Embryonic facial prominence (tissue), 1 donor: ENCODE data around the gene OIT3.
"Not testable (repeated sequence)": the region's sequence is repeated elsewhere in the genome, so short reads cannot be mapped to it uniquely, and the experiment has no call there.

Experiments
- DNase-seq: peaks from one replicate; pipeline ENCODE4 v3.0.0-alpha.2; 2016; ENCODE audit errors: extremely low spot score

The OIT3 gene

GRCh38 chr10:72903941-72904446 is 10.5 kb downstream of the OIT3 start:
- not testable (repeated sequence) for DNase-seq

GRCh38 chr10:72904806-72905205 is 11.3 kb downstream of the OIT3 start:
- no peak for DNase-seq

- no peak for DNase-seq
These were observed 12.9 kb downstream of the OIT3 start for GRCh38 chr10:72906446-72906845.

- DNase-seq, result no peak
These were observed 17.2 kb downstream of the OIT3 start for GRCh38 chr10:72910705-72911104.

- no peak for DNase-seq
These were observed 18.2 kb downstream of the OIT3 start for GRCh38 chr10:72911758-72912157.

GRCh38 chr10:72912736-72913135 is 19.2 kb downstream of the OIT3 start:
- no peak for DNase-seq

GRCh38 chr10:72913287-72913686 is 19.7 kb downstream of the OIT3 start:
- no peak for DNase-seq

GRCh38 chr10:72917201-72917600 is 23.7 kb downstream of the OIT3 start:
- not testable (repeated sequence) for DNase-seq

- not testable (repeated sequence) for DNase-seq
These were observed 24.3 kb downstream of the OIT3 start for GRCh38 chr10:72917803-72918332.

GRCh38 chr10:72918352-72918751 is 24.8 kb downstream of the OIT3 start:
- no peak for DNase-seq

GRCh38 chr10:72921147-72921683 is 27.7 kb downstream of the OIT3 start:
- not testable (repeated sequence) for DNase-seq

- DNase-seq, result no peak
These were observed 30.8 kb downstream of the OIT3 start for GRCh38 chr10:72924351-72924750.

GRCh38 chr10:72925951-72926465 is 32.5 kb downstream of the OIT3 start:
- DNase-seq, result no peak

GRCh38 chr10:72927485-72927884 is 33.9 kb downstream of the OIT3 start:
- DNase-seq, result no peak

GRCh38 chr10:72928798-72929197 is 35.3 kb downstream of the OIT3 start:
- DNase-seq, result no peak

- no peak for DNase-seq
These were observed 36.7 kb downstream of the OIT3 start for GRCh38 chr10:72930276-72930675.

- DNase-seq, result no peak
These were observed 38.9 kb downstream of the OIT3 start for GRCh38 chr10:72932259-72933015.

GRCh38 chr10:72935361-72935760 is 41.8 kb downstream of the OIT3 start:
- DNase-seq, result no peak

GRCh38 chr10:72943498-72944234 is 50.1 kb downstream of the OIT3 start:
- DNase-seq, result no peak

GRCh38 chr10:72946963-72947362 is 53.4 kb downstream of the OIT3 start:
- DNase-seq, result no peak

GRCh38 chr10:72948762-72949161 is 55.2 kb downstream of the OIT3 start:
- DNase-seq, result no peak

- no peak for DNase-seq
These were observed 58.2 kb downstream of the OIT3 start for GRCh38 chr10:72951760-72952159.
